LNCAP (cell line): ENCODE measurements around the gene ACTG1.

Experiments
- TF ChIP-seq, protein P1 (sequence below): fragments of 450-650 bp; IDR thresholded peaks from 2 replicates; pipeline ENCODE4 v1.5.1; 2017; ENCODE audit warnings: mild to moderate bottlenecking

ACTG1 gene

DNA sequence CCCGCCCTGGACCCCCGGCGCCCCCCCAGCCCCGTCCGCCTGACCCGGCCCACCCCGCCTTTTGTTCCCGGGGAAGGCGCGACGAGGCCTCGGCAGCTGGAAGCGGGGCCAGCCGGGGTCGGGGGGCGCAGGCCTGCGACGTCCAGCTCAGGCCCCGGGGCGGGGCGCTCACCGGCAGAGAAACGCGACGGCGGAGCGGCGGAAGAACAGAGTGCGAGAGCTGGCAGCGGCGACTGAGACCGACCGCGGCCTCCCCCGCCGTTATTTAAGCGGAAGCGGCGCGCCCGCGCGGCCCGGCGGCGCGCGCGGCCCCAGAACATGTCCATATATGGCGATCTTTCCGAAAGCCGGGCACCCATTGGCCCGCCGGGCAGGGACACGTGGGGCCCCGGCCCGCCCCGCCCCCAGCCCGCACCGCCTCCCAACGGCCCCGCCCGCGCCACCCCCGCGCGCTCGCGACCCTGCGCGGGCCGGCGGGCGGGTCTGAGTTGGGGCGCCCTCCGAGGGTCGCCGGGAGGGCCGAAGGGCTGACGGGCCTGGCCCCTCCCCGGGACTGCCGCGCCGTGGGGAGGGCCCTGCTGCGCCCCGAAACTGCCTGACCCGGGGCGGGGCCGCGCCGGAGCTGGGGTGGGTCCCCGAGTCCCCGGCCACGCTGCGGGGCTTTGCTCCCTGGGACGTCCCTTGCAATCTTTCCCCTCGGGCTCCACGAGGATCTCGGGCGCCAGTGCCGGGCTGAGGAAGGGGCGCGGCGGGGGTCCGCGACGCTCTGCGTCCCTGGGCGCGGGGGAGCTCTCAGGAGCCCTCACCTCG, at the start of gene ACTG1:
TSS of gene ACTG1 (minus strand) at position 238 of the 810 bp plus-strand sequence. CDS start 445 bp downstream, outside the sequence.
- TF ChIP-seq, protein P1, sequence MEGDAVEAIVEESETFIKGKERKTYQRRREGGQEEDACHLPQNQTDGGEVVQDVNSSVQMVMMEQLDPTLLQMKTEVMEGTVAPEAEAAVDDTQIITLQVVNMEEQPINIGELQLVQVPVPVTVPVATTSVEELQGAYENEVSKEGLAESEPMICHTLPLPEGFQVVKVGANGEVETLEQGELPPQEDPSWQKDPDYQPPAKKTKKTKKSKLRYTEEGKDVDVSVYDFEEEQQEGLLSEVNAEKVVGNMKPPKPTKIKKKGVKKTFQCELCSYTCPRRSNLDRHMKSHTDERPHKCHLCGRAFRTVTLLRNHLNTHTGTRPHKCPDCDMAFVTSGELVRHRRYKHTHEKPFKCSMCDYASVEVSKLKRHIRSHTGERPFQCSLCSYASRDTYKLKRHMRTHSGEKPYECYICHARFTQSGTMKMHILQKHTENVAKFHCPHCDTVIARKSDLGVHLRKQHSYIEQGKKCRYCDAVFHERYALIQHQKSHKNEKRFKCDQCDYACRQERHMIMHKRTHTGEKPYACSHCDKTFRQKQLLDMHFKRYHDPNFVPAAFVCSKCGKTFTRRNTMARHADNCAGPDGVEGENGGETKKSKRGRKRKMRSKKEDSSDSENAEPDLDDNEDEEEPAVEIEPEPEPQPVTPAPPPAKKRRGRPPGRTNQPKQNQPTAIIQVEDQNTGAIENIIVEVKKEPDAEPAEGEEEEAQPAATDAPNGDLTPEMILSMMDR, result no peak

DNA sequence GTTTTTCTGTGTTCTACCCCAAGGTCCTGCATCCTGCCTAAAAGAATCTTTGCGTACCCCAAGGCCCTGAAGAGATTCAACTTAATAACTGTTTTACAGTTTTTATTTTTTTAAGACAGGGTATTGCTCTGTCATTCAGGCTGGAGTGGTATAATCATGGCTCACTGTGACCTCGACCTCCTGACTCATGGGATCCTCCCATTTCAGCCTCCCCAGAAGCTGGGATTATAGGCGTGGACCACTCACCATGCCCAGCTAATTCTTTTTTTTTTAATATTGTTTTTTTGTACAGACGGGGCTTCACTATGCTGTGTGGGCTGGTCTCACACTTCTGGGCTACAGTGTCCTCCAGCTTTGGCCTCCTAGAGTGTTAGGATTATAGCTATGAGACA, 48.9 kb upstream of the ACTG1 start:
- TF ChIP-seq, protein P1, result no peak

DNA sequence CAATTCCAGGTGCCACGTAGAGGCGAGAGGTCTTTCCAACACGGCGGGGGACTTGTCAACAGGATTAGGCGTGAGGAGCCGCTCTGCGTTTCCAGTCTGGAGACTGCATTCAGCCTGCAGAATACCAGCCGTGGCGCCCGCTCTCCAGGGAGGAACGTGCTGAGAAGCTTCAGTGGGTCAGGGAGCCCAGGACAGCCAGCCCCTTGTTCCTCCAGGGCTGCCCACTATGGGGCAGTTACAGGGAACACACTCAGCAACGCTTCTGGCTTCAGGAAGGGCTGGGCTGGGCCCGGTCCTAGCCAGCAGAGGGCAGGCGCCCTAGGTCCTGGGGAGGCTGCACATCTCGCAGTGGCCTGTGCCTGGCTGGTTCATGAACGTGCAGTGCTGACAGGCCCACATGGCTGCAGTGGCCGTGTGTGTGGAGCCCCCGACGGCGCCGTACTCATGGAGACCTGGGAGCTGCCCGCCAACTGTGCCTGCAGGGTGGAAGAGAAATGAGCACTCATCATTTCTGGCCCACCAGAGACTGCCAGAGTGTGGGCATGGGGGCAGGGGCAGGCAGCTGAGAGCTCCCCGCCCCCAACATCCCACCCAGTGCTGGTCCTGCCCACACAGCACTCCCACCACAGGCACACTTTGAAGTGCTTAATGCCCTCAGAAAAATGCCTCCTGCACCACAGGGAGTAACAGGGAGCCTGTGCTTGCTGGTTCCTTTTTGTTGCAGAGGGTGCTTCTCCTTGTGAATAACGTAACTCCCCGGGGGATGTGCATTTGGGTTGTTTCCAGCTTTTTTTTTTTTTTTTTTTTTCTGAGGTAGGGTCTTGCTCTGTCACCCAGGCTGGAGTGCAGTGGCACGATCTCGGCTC, 46.6 kb upstream of the ACTG1 start:
- TF ChIP-seq, protein P1, result no peak

DNA sequence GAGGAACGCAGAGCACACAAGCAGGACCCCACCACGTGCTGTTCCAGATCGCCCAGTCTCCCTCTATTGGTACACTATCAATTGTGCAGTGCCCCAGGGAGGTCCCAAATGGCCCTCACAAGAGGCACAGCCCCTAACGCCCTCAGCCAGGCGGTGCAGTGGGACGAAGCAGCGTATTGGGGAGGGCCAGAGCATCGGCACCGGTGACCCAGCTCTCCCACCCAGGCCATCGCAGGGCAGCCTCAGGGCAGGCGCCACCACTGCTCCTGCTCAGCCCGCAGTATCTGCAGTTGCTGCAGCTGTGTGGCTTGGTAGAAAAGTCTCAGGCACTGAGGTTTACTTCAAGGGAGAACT, 45.5 kb upstream of the ACTG1 start:
- TF ChIP-seq, protein P1, result no peak

DNA sequence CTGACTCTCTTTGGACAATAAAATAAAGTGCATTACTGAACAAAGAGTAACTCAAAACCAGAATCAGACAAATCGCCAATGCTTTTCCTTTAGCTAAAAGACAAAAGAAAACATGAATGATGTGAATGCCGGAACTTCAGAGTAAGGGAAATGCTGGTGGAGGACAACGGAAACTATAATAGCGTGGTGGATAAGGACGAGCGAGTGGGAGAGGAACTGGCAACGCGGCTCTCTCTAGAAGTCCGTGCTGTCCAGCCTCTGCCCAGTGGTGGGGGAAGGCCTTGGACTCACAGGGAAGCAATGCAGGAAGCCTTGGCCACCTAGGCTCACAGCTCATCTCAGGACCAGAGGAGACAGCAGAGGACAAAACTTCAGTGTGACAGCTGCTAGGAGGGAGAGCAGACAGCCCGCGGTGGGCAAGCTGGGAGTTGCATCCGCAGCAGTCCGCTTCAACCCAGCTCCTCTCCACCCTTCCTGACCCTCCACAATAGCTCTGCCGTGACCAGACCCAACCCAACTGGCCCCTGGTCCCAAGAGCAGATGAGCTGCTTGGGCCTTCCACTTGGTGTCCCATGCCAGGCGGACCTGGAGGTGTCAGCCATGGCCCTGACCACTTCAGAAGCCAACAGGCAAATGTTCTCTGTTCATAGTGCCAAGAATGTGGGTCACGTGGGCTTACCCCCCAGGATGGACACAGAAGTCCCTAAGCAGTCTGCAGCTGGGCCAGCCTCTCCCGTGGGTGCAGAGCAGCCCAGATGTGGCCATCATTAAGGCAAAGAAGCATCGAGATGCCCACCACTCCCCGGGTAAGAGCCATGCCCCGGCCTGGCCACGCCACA, 44.9 kb upstream of the ACTG1 start:
- TF ChIP-seq, protein P1, result no peak

DNA sequence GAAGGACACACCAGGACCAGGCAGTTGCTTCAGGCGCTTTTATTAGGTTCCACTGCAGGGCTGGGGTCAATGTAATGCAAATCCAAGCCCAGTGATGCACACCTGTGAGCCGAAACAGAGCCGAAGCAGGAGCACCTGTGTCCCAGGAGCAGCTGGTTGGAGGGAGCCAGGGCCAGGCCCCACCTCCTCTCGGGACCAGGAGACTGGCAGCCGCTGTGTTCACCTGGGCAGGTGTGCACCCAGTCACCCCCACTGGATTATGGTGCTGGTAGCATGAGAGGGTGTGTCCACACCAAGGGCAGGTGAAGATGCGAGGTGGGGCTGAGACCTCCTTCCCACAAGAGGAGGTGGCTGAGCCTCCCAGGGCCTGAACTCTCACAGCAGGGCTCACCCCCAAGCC, 44.3 kb upstream of the ACTG1 start:
- TF ChIP-seq, protein P1, result no peak

DNA sequence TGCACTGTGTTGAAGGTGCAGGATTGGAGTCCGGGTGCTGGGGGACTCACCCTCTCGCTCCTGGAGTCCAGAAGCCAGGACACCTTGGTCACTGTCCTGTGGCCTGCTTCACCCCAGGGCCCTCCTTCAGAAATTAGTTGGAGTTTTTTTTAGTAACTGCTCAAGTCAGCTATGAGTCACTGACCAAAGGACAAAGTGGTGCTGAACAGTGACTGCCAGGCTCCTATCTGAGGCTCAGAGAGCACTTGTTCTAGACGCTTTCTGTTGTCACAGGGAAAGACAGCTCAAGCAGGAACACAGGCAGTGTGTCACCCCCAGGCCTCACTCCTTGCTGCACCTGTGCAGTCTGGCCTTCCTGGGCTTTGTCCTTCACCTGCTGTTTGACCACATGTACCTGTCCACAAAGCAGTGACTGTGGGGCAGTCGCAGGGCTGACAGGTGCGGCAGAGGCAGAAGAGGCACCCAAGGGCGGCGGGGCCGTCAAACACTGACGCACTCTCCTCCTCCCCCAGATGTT, 43.6 kb upstream of the ACTG1 start:
- TF ChIP-seq, protein P1, result no peak
